ENCODE measurements around the gene DGKG.

Gene DGKG

GRCh38 chr3:186167646-186168395 lies 194.2 kb downstream of the DGKG start:
- DNase-seq, result no peak

DNA sequence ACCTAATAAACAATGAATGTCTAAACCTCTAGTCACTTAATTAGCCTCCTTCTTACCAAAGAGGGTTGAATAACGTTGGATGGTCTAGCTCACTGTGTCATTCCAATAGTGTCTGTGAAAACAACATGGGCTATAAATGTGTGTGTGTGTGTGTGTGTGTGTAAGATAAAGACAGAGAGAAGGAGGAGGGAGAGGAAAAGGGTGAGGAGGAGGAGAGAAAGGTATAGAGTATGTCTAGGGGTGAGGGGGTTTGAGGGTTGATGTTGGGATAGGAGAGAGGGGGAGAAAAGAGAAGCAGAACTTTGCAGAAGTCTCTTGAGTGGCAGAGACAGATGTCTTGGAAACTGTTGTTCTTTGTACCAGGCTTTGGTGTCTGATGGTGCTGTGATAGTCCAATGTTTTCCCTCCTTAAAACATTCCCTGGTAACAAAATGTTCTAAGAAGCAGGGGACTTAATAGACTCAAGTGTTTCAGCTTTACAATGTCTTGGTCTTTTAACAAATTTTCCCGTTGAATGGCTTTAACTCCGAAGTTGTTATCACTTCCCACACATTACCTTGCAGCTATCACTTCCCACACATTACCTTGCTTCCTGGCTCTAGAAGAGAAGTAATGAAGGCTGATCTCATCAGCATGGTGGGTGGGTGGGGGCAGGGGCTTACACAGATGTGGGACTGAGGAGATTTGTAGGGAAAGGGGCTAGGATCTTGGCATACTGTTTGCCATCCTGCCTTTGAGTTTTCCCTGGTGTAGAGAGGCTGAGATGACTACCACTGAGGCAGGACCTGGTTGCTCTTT lies 195.3 kb downstream of the DGKG start:
- DNase-seq, result no peak

DNA sequence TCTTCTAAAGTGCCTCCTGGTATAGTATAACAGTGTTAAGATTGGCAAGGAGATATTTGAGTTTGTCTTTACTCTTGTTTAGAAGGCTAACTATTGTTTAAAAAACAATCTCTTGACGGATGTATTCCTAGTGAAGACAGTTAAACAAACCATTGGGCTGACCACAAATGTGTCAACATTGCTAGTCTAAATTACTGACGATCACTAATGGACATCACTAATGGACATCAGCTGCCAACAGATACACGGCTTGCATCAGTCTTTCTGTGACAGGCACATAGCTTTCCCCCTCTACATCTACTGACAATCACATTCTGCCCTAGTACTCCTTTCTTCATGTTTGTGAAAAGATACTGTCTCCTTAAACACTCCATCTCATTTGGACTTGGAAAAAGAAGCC lies 196.0 kb downstream of the DGKG start:
- DNase-seq, result no peak

DNA sequence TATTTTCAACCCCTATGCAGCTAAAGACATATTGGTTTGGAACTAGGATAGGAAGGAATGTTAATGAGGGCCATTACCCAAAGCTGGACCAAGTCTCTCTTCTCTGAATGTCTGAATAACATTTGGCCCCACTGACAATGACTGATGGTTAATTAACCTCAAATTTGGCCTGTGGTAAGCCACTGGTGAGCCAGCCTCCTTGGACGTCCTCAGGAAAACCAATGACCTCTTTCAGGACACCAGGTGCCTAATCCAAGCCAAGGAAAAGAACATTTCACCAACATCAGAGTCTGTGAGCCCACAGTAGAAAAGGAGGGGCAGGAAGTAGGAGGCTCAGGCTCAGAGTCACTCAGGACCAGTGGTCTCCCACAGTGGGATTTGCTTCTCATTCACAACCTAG lies 196.7 kb downstream of the DGKG start:
- no peak for DNase-seq

DNA sequence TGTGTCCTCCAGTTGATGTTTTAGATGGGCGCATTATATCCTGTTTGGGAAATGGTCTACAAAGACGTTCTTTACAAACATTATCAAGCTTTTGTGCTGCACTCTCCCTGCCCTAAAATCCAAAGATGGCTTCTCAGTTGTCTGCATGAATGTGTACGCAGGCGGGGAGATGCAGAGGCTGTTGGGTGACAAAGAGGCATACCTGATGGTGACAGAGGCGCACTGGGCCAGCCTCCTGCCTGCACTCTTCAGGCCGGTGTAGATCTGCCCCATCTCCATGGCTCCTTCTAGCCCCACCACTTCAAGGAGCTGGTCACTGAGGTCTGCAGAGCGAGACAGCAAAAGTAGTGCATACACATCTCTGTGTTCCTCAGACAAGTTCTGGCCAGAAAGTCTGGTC lies 197.3 kb downstream of the DGKG start:
- no peak for DNase-seq

- DNase-seq, result no peak
These were observed 199.8 kb downstream of the DGKG start for GRCh38 chr3:186162221-186162620.

GRCh38 chr3:186160691-186161243 lies 201.3 kb downstream of the DGKG start:
- no peak for DNase-seq

GRCh38 chr3:186154641-186155040 lies 207.4 kb downstream of the DGKG start:
- no peak for DNase-seq

- no peak for DNase-seq
These were observed 209.1 kb downstream of the DGKG start for GRCh38 chr3:186152889-186153292.

DNA sequence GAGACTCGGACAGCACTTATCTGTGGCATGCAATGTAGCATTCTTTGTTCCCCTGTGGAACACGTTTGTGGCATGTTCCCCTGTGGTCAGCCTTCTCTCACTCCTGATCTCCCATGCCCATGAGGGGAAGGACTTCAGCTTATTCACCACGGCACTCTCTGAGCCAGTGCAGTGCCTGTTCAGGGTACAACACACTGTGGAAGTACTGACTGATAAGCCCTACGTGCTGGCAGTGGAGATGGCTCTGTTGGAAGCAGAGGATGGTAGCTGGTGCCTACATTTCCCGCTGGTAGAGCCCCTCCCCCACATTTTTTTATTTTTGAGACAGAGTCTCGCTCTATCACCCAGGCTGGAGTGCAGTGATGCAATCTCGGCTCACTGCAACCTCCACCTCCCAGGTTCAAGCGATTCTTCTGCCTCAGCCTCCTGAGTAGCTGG lies 209.7 kb downstream of the DGKG start:
- DNase-seq, result no peak

DNA sequence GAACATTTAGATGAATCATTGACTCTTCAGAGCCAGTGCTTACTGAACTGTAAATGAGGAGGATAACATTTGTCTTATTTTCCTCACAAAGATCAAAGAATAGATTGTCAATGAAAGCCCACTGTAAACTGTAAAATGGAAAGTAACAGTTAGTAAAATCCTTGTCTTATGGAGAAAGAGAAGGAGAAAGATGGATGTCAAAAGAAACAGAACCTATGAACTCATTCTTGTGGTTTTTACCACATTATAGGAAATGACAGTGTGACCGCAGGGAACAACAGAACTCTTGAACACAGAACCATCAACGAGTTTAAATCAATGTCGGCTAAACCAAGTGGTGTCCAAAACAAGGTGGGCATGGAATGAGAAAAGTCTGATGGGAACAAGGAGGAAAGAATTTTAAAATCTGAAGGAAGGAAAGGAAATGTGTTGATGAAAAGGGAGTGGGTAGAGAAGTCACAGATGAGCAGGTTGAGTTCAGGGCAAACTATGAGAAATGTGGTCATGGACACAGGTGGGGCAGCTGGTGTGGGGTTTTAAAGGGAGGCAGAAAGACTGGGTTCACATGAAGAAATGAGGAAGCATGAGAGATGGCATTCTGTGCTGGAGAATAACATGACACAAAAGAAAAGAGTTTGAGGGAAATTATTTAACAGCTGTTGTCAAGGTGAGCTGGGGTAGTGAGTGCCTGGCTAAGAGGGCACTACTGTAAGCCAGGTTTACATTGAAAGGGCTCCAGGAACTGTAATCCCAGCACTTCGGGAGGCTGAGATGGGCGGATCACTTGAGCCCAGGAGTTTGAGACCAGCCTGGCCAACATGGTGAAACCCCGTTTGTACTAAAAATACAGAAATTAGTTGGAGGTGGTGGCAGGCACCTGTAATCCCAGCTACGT lies 210.7 kb downstream of the DGKG start:
- no peak for DNase-seq

- no peak for DNase-seq
These were observed 211.8 kb downstream of the DGKG start for GRCh38 chr3:186150041-186150830.

DNA sequence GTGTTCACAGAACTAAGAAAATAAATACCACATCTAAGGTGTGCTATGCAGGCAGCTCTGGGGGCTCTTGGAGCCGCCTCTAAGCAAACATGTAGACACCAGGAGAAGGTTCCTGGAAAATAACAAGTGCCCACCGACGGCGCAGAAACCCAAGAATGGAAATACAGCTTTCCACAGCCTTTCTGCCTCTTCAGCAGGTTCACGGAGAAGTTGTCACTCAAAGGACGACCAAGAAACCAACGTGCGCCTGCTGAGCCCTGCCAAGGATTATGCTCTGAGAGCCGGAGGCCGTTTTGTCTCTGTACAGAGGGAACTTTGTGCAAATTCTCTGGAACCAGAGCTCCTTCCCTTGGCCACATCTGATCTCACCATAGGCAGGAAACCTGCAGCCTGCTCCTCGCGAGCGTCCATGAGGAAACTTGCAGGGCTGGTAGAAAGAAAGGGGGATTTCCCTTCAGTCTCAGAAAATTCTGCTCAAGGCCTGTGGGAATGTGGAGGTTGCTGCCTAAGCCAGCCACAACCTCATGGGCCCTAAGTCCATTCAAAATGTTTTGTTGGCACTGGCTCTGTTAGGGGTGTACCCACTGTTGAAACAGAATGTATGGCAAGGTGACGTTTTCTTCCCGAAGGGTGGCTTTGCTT lies 212.6 kb downstream of the DGKG start:
- no peak for DNase-seq

DNA sequence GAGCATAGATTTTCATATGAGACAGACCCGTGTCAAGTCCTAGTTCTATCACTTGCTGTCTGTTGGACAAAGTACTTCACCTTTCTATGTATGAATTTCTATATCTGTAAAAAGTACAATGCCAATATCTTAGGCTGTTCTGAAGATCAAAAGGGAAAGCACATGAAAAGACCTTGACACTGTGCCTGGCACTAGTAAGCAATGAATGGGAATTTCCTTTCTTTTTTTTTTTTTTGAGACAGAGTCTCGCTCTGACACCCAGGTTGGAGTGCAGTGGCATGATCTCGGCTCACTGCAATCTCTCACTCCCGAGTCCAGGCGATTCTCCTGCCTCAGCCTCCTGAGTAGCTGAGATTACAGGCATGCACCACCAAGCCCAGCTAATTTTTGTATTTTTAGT lies 217.8 kb downstream of the DGKG start:
- DNase-seq, result no peak

GRCh38 chr3:186143250-186143649 lies 218.8 kb downstream of the DGKG start:
- DNase-seq, result no peak

GRCh38 chr3:186142393-186142932 lies 219.6 kb downstream of the DGKG start:
- DNase-seq, result no peak

DNA sequence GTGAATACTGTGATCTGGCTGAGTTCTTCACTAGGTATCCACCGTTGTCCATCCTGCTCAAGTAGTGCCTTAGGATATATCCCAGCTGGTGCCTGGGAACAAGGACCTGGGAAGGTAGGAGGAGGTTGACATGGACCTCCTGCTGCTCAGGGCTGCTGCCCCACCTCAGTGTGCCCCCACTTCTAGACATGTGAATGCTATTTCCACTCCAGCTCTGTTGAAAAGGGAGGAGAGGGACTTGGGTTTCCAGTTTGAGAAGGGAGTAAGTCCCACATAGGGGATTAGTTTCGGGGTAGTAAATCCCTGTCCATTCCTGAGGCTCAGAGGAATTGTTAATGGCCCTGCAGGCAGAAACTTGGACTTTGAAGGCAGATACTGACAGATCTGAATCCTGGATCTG lies 220.2 kb downstream of the DGKG start:
- DNase-seq, result no peak

- DNase-seq, result no peak
These were observed 223.6 kb downstream of the DGKG start for GRCh38 chr3:186138272-186138981.

- DNase-seq, result no peak
These were observed 224.9 kb downstream of the DGKG start for GRCh38 chr3:186137051-186137685.

DNA sequence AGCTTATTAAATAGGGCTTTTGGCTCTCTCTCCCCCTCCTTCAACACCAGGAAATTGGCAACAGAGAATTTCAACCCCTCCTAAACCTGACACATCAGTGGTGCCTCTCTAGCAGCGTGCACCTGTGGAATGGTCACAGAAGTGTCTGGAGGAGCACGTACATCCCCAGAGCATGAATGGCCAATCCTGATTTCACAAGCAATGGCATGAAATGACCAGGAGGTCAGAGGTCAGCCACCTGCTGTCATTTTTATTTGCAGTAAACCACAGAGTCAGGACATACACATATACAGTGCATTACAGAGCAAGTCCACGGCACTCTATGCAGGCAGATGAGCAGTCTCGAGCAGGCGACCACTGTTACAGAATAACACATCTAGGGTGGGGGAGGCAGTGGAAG lies 228.1 kb downstream of the DGKG start:
- DNase-seq, result no peak
